ENCODE results near the gene TMEM150B.

Gene TMEM150B

DNA sequence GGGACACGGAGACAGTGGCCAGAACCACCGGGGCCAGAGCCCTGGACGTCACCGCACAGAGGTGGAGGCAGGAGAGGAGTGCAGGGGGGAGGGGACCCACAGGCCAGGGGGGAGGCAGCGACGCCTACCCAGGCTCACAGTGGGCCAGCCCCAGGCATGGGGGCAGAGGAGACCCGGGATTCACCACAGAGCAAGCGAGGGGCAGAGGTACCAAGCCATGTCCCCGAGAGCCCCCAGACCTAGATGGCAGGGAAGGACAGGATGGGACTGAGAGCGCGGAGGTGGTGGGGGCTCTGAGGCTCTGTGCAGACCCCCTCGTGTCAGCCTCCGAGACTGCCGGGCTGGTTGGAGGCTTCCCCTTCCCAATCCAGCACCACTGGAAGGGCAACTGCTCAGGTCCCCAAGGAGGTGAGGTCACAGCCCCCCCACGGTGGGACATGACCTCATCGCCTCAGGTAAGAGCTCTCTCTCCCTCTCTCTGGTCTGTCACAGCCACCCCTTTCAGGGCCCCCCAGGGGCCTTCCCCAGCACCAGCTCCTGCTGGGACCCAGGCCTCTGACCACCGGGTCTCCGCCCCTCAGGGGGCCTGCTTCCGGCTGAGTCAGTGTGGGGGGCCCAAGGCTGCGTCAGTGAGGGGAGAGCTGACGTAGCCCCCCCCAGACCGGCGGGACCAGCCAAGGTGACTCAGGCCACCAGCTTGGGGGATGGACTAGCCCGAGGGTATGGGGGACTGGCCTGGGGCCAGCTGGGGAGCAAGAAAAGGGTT is 47.4 kb upstream of the TMEM150B start:
- Histone ChIP-seq H3K9ac (ENCODE audit: low read depth, low read length) (no peak overlapping the region), H3K27ac (ENCODE audit: low read length) (no peak overlapping the region), H2AFZ (ENCODE audit: low read depth, low read length) (no peak overlapping the region), H3K27me3 (ENCODE audit: insufficient read depth, low read length, poor library complexity) (no peaks in the 10 kb centered on the region), H3K4me1 (ENCODE audit: insufficient read depth, low read length) (no peaks in the 10 kb centered on the region), H3K9me3 (ENCODE audit: insufficient read depth, low read length, severe bottlenecking) (no peaks in the 10 kb centered on the region), H3K4me3 (ENCODE audit: low read depth in 1 of 2, low read length in 2 of 2) (no peak overlapping the region), H3K79me2 (ENCODE audit: insufficient read depth, low read length) (no peaks in the 10 kb centered on the region), H3K36me3 (ENCODE audit: insufficient read depth, low read length) (no peaks in the 10 kb centered on the region), H4K20me1 (ENCODE audit: insufficient read depth, low read length) (0 out of 2 replicates have a peak, but pooled peaks cover 2% of the 10 kb centered on the region), H3K4me2 (ENCODE audit: insufficient read depth, low read length) (no peak overlapping the region)
- DNase-seq = no peak
- no peak for ATAC-seq (ENCODE audit: insufficient read depth, low read depth)
- TF ChIP-seq CTCF (IDR thresholded peaks at IDR 0.05; ENCODE audit: borderline replicate concordance, extremely low read depth, low read length, poor library complexity, severe bottlenecking) (no peak), EZH2 (IDR thresholded peaks at IDR 0.05; ENCODE audit: borderline replicate concordance, low read depth, low read length, severe bottlenecking) (no peak)

GRCh38 chr19:55370305-55370988 is 45.3 kb upstream of the TMEM150B start, which contains the start of gene IL11:
TSS of gene IL11 (minus strand) at chr19:55370463. CDS start at chr19:55370310, 153 bp downstream.
- no peak within 1 kb of the TSS for H2AFZ ChIP-seq (ENCODE audit: low read depth, low read length)
- ATAC-seq (ENCODE audit: insufficient read depth, low read depth) = no peak; the same call in 2 of the 3 replicates
- H3K27ac ChIP-seq (ENCODE audit: low read length) = no peak within 1 kb of the TSS
- H3K9ac ChIP-seq (ENCODE audit: low read depth, low read length) = no peak within 1 kb of the TSS
- H3K27me3 ChIP-seq (ENCODE audit: insufficient read depth, low read length, poor library complexity) = no peaks in the 10 kb centered on the region
- no peaks in the 10 kb centered on the region for H3K36me3 ChIP-seq (ENCODE audit: insufficient read depth, low read length)
- no peak for TF ChIP-seq EZH2 (IDR thresholded peaks at IDR 0.05; ENCODE audit: borderline replicate concordance, low read depth, low read length, severe bottlenecking)
- TF ChIP-seq CTCF (IDR thresholded peaks at IDR 0.05; ENCODE audit: borderline replicate concordance, extremely low read depth, low read length, poor library complexity, severe bottlenecking) = no peak
- no peak within 1 kb of the TSS for H3K4me3 ChIP-seq (ENCODE audit: low read depth in 1 of 2, low read length in 2 of 2)
- H3K4me1 ChIP-seq (ENCODE audit: insufficient read depth, low read length) = no peaks in the 10 kb centered on the region
- no peak within 1 kb of the TSS for H3K4me2 ChIP-seq (ENCODE audit: insufficient read depth, low read length)
- no peaks in the 10 kb centered on the region for H3K9me3 ChIP-seq (ENCODE audit: insufficient read depth, low read length, severe bottlenecking)
- DNase-seq = no peak
- 0 out of 2 replicates have a peak, but pooled peaks cover 2% of the 10 kb centered on the region for H4K20me1 ChIP-seq (ENCODE audit: insufficient read depth, low read length)
- no peaks in the 10 kb centered on the region for H3K79me2 ChIP-seq (ENCODE audit: insufficient read depth, low read length)

- H2AFZ ChIP-seq (ENCODE audit: low read depth, low read length) = no peak overlapping the region
- H3K27me3 ChIP-seq (ENCODE audit: insufficient read depth, low read length, poor library complexity) = no peaks in the 10 kb centered on the region
- 0 out of 2 replicates have a peak, but pooled peaks cover 2% of the 10 kb centered on the region for H4K20me1 ChIP-seq (ENCODE audit: insufficient read depth, low read length)
- H3K9ac ChIP-seq (ENCODE audit: low read depth, low read length) = no peak overlapping the region
- TF ChIP-seq EZH2 (IDR thresholded peaks at IDR 0.05; ENCODE audit: borderline replicate concordance, low read depth, low read length, severe bottlenecking) (no peak), CTCF (IDR thresholded peaks at IDR 0.05; ENCODE audit: borderline replicate concordance, extremely low read depth, low read length, poor library complexity, severe bottlenecking) (no peak)
- H3K79me2 ChIP-seq (ENCODE audit: insufficient read depth, low read length) = no peaks in the 10 kb centered on the region
- ATAC-seq (ENCODE audit: insufficient read depth, low read depth) (no peak), DNase-seq (no peak)
- no peak overlapping the region for H3K27ac ChIP-seq (ENCODE audit: low read length)
- no peaks in the 10 kb centered on the region for H3K36me3 ChIP-seq (ENCODE audit: insufficient read depth, low read length)
- no peak overlapping the region for H3K4me3 ChIP-seq (ENCODE audit: low read depth in 1 of 2, low read length in 2 of 2)
- H3K9me3 ChIP-seq (ENCODE audit: insufficient read depth, low read length, severe bottlenecking) = no peaks in the 10 kb centered on the region
- no peaks in the 10 kb centered on the region for H3K4me1 ChIP-seq (ENCODE audit: insufficient read depth, low read length)
- H3K4me2 ChIP-seq (ENCODE audit: insufficient read depth, low read length) = no peak overlapping the region
These were observed 44.6 kb upstream of the TMEM150B start for GRCh38 chr19:55369653-55370304.

Data from DND-41 (cell line).